ENCODE measurements around the gene PSMA6. TPM values are rescaled to one million over a fixed set of nuclear protein-coding genes. Genes with fewer than 3 reads are reported as not detected.

Gene PSMA6
- total and polyA plus RNA-seq, 2 of the 13 experiments (the other 11 are each of a cell fraction or from before 2014, with no cell fraction given) = 525 to 1,109 TPM

DNA sequence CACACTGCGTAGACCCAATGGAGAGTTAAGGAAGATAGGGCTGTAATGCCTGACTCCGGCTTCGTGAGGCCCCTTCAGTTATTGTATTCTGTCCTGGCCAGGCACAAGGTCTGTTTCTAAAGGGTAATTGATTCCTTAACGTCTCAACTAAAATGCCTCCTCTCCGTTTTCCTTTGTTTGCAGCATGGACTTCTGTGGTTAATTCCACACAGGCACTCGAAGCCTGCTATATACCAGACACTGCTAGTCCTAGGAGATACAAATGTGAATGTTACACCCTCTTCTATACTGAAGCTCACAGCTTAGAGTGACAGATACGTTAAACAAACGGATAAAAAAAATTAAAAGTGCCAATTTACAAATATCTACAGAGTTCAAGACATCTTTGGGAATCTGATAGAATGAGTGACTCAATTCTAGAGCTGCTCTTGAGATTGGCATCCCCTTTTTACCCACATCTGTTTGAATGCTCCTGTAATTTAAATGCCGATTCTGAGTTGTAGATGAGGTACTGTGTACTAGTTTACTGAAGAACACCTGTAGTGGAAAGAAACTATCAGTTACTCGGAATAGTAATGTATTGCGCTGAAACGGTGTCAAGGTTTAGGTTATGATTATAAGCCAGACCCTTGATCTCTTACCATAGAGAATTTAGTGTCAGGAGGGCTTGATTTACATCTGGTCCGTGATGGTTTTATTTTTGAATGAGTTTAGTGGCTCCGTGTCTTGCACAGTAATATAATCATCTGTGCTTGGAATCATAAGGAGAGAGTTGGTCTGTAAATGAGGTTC, 784 bp downstream of the PSMA6 start (continued):
- TF ChIP-seq KDM5A (IDR thresholded peaks at IDR 0.05; ENCODE audit: borderline replicate concordance, low read length) = peak; percentile 84; the same call in 1 of the 2 replicates
- TF ChIP-seq, protein P1, sequence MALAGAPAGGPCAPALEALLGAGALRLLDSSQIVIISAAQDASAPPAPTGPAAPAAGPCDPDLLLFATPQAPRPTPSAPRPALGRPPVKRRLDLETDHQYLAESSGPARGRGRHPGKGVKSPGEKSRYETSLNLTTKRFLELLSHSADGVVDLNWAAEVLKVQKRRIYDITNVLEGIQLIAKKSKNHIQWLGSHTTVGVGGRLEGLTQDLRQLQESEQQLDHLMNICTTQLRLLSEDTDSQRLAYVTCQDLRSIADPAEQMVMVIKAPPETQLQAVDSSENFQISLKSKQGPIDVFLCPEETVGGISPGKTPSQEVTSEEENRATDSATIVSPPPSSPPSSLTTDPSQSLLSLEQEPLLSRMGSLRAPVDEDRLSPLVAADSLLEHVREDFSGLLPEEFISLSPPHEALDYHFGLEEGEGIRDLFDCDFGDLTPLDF (CRISPR knock-in tag; IDR thresholded peaks at IDR 0.05) = 0 out of 2 replicates have a peak, but pooled peaks have one; percentile 28
- peak; percentile 81 for TF ChIP-seq RORA (CRISPR knock-in tag; IDR thresholded peaks at IDR 0.05)
- peak; percentile 50; the same call in 1 of the 2 replicates for TF ChIP-seq ZMAT3 (CRISPR knock-in tag; conservative IDR thresholded peaks at IDR 0.05)
- TF ChIP-seq, protein P2, sequence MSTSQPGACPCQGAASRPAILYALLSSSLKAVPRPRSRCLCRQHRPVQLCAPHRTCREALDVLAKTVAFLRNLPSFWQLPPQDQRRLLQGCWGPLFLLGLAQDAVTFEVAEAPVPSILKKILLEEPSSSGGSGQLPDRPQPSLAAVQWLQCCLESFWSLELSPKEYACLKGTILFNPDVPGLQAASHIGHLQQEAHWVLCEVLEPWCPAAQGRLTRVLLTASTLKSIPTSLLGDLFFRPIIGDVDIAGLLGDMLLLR (CRISPR knock-in tag; IDR thresholded peaks at IDR 0.05) = no peak
- TF ChIP-seq ZNF549 (CRISPR knock-in tag; IDR thresholded peaks at IDR 0.05) = no peak
- TF ChIP-seq DPF2 (CRISPR knock-in tag; IDR thresholded peaks at IDR 0.05; ENCODE audit: borderline replicate concordance, low read depth) = 0 out of 2 replicates have a peak, but pooled peaks have one; percentile 6
- no peak for TF ChIP-seq EZH2 (conservative IDR thresholded peaks at IDR 0.05; ENCODE audit: low read depth, low read length)
- no peak for TF ChIP-seq ASH2L (IDR thresholded peaks at IDR 0.05; ENCODE audit: insufficient read length, low read depth, low read length)
- TF ChIP-seq, protein P3, sequence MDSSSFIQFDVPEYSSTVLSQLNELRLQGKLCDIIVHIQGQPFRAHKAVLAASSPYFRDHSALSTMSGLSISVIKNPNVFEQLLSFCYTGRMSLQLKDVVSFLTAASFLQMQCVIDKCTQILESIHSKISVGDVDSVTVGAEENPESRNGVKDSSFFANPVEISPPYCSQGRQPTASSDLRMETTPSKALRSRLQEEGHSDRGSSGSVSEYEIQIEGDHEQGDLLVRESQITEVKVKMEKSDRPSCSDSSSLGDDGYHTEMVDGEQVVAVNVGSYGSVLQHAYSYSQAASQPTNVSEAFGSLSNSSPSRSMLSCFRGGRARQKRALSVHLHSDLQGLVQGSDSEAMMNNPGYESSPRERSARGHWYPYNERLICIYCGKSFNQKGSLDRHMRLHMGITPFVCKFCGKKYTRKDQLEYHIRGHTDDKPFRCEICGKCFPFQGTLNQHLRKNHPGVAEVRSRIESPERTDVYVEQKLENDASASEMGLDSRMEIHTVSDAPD (CRISPR knock-in tag; IDR thresholded peaks at IDR 0.05) = no peak
- TF ChIP-seq MEIS2 (CRISPR knock-in tag; IDR thresholded peaks at IDR 0.05) = no peak
- TF ChIP-seq ZKSCAN1 (IDR thresholded peaks at IDR 0.05; ENCODE audit: low read length) = no peak
- TF ChIP-seq, protein P4, sequence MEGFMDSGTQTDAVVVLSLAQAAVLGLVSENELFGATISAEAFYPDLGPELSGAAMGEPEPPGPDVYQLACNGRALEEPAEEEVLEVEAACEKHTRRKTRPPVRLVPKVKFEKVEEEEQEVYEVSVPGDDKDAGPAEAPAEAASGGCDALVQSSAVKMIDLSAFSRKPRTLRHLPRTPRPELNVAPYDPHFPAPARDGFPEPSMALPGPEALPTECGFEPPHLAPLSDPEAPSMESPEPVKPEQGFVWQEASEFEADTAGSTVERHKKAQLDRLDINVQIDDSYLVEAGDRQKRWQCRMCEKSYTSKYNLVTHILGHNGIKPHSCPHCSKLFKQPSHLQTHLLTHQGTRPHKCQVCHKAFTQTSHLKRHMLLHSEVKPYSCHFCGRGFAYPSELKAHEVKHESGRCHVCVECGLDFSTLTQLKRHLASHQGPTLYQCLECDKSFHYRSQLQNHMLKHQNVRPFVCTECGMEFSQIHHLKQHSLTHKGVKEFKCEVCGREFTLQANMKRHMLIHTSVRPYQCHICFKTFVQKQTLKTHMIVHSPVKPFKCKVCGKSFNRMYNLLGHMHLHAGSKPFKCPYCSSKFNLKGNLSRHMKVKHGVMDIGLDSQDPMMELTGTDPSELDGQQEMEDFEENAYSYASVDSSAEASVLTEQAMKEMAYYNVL (CRISPR knock-in tag; IDR thresholded peaks at IDR 0.05; ENCODE audit: borderline replicate concordance) = no peak
- TF ChIP-seq SMARCC2 (IDR thresholded peaks at IDR 0.05) = no peak
- TF ChIP-seq, protein P5, sequence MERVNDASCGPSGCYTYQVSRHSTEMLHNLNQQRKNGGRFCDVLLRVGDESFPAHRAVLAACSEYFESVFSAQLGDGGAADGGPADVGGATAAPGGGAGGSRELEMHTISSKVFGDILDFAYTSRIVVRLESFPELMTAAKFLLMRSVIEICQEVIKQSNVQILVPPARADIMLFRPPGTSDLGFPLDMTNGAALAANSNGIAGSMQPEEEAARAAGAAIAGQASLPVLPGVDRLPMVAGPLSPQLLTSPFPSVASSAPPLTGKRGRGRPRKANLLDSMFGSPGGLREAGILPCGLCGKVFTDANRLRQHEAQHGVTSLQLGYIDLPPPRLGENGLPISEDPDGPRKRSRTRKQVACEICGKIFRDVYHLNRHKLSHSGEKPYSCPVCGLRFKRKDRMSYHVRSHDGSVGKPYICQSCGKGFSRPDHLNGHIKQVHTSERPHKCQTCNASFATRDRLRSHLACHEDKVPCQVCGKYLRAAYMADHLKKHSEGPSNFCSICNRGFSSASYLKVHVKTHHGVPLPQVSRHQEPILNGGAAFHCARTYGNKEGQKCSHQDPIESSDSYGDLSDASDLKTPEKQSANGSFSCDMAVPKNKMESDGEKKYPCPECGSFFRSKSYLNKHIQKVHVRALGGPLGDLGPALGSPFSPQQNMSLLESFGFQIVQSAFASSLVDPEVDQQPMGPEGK (CRISPR knock-in tag; IDR thresholded peaks at IDR 0.05) = no peak
